Lung (tissue), 12 donors: ENCODE data around the gene XRCC5. TPM values are rescaled to one million over a fixed set of nuclear protein-coding genes. Genes with fewer than 3 reads are reported as not detected.

Experiments
- ATAC-seq: fragments of 200-7000 bp; cut with Tn5 transposase; one replicate; pipeline ENCODE4 v1.9.1; 2020; ENCODE audit warnings: moderate number of reproducible peaks; ENCODE audit not compliant: insufficient read depth, low FRiP score
- DNase-seq, 3 donors: peaks; one replicate each; pipeline ENCODE4 v3.0.0-alpha.2; 2013 to 2017
- H3K27ac ChIP-seq, 2 donors: one replicate each; pipeline ENCODE4 v1.5.1; 2013; ENCODE audit warnings: mild to moderate bottlenecking in 2 of 2, moderate library complexity in 2 of 2, control low read depth in 1 of 2, inconsistent platforms in 1 of 2, low read depth in 1 of 2, low read length in 1 of 2
- H3K27me3 ChIP-seq, 3 donors: one replicate each; pipeline ENCODE4 v1.5.1; 2013; ENCODE audit warnings: low read length in 2 of 3; ENCODE audit not compliant: control insufficient read depth in 3 of 3, insufficient read depth in 3 of 3
- H3K36me3 ChIP-seq, 4 donors: one replicate each; pipeline ENCODE4 v1.5.1; 2013; ENCODE audit warnings: low read length in 4 of 4, mild to moderate bottlenecking in 1 of 4, moderate library complexity in 1 of 4; ENCODE audit not compliant: control insufficient read depth in 4 of 4, insufficient read depth in 4 of 4
- H3K4me1 ChIP-seq, 5 donors: one replicate each; pipeline ENCODE4 v1.5.1; 2013; ENCODE audit warnings: low read length in 5 of 5, mild to moderate bottlenecking in 2 of 5, moderate library complexity in 1 of 5; ENCODE audit not compliant: control insufficient read depth in 5 of 5, insufficient read depth in 5 of 5
- H3K4me3 ChIP-seq: one replicate; pipeline ENCODE4 v1.5.1; 2013; ENCODE audit warnings: mild to moderate bottlenecking, control low read depth, moderate library complexity
- H3K9ac ChIP-seq, 2 donors: one replicate each; pipeline ENCODE4 v1.5.1; 2013; ENCODE audit warnings: low read length in 2 of 2, control low read depth in 1 of 2; ENCODE audit not compliant: insufficient read depth in 1 of 2
- H3K9me3 ChIP-seq, 4 donors: one replicate each; pipeline ENCODE4 v1.5.1; 2013; ENCODE audit warnings: low read length in 3 of 4, mild to moderate bottlenecking in 1 of 4, moderate library complexity in 1 of 4; ENCODE audit not compliant: control insufficient read depth in 4 of 4, insufficient read depth in 3 of 4
- CTCF ChIP-seq: IDR thresholded peaks from 2 replicates; pipeline ENCODE4 v1.5.1; 2012; ENCODE audit warnings: mild to moderate bottlenecking; ENCODE audit errors: control extremely low read depth, extremely low read depth
- WGBS, 2 donors: extraction: QIAGEN DNeasy Blood & Tissue Kit; methylation state at CpG; one replicate each; pipeline ENCODE4 v1.1.7; 2013; 5-methylcytosine and 5-hydroxymethylcytosine counted together
- polyA plus RNA-seq, 2 donors: library from polyadenylated mRNA; stranded (reverse); fragments of 200-250 nt; gene quantifications; one replicate each; pipeline ENCODE4 v1.2.1, GENCODE V29; 2013
- total RNA-seq, 2 donors: library from RNA; depleted of rRNA in 1 of 2; stranded (reverse); fragments of >200 nt in 1 of 2; gene quantifications; one replicate each; pipeline ENCODE4 v1.2.1, GENCODE V29; 2014 to 2021
- donor health status: control.
- donor health status: control.
- donor health status: Bipolar disorder and iron deficiency.
- donor health status: healthy.
- donor health status: DM: yes; HTN: yes; CAD: no.

The XRCC5 gene
- total and polyA plus RNA-seq, 4 donors = 67.3 to 200 (median 144) TPM

DNA sequence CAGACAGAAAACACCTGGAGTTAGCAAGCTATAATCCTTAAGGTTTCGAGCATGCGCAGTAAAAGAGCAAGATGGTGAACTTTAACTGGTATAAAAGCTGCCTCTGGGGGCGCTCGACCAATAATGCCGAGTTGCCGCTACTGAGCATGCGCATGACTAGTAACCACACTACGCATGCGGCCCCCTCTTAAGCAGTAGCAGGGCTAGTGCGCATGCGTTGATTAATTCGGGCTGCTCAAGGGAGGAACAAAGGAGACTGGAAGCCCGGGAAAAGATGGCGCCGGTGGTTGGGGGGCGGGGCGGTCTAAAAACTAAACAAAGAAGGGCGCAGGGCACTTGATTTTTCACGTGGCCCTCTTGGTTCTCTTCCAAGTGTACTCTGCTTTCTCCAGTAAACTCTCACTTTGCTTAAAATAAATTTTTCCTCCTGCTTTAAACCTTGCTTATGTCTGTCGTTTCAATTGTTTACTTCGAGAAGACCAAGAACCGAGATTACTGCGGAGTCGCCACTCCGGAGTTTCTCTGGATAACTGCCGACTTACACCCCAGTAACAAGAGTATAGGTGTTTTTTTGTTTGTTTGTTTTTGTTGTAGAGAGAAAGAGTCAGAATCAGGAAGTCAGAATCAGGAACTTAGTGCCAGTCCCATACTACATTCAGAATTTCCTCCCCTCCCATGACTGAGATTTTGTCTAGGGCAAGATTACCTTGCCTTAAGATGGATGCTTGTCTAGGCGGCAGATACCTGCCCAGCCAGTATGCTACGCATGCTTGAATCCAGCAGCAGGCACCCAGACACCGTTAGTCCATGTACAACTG lies 5.8 kb downstream of the XRCC5 start:
- 5 to 8% methylated on average over 29 of the region's 29 CpGs for WGBS, 2 donors

GRCh38 chr2:216116418-216116817 lies 7.3 kb downstream of the XRCC5 start:
- Histone ChIP-seq H3K27ac (no peak overlapping the region), H3K27me3 (no peaks in the 10 kb centered on the region), H3K9ac (no peak overlapping the region), H3K9me3 (no peaks in the 10 kb centered on the region), H3K4me3 (no peak overlapping the region), H3K36me3 (peaks cover 29 to 79% (median 57%) of the 10 kb centered on the region in 4 donors), H3K4me1 (peaks cover 0 to 31% (median 9%) of the 10 kb centered on the region in 5 donors)
- TF ChIP-seq CTCF = no peak
- ATAC-seq (no peak), DNase-seq (no peak)
- 98 to 100% methylated on average over 1 of the region's 1 CpG for WGBS, 2 donors

More for the DNA sequence above, 5.8 kb downstream of the XRCC5 start:
- Histone ChIP-seq H3K27me3 (no peaks in the 10 kb centered on the region), H3K9me3 (no peaks in the 10 kb centered on the region), H3K27ac (peak overlapping the region; percentile 75 to 82), H3K36me3 (peaks cover 22 to 77% (median 49%) of the 10 kb centered on the region in 4 donors), H3K9ac (peak overlapping the region in 1 of 2 donors; percentile 94), H3K4me1 (peaks cover 0 to 44% (median 9%) of the 10 kb centered on the region in 5 donors), H3K4me3 (peak overlapping the region; percentile 23)
- peak; percentile 78 for TF ChIP-seq CTCF
- ATAC-seq = peak; percentile 95
- peak; percentile 99 to 100 (median 100) for DNase-seq

DNA sequence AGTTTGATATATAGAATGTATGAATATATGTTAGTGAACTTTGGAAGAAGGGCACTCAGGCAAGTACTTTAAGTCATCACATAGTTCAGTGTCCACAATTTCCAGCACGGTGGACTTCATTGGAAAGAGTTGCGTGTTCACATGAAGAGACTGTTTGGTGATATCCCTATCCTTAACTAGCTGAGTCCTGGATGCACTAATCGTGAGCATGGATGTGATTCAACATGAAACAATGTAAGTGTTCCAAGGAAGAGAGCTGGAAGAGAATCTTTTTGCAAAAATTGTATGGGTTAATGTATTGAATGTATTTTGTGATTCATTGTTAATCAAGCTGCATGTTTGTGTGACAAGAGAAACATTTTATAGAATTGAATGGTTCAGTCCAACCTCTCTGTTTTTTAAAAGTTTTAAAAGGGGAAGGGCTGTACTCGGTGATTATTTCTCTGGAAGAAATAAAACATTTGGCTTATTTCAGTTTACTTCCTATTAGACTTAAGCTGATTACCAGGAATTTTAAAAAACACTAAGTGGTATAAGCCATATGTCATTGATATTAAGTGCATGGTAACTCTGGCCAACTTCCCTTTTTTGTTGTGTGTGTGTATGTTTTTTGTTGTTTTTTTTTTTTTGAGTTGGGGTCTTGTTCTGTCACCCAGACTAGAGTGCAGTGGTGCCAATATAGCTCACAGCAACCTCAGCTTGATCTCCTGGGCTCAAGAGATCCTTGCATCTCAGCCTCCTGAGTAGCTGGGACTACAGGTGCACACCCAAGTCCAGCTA lies 8.6 kb downstream of the XRCC5 start:
- H3K4me3 ChIP-seq = no peak overlapping the region
- H3K9me3 ChIP-seq = no peaks in the 10 kb centered on the region
- no peak for TF ChIP-seq CTCF
- DNase-seq = peak in 2 of 3 donors; percentile 47
- no peak overlapping the region for H3K9ac ChIP-seq
- no peak overlapping the region for H3K27ac ChIP-seq
- 77 to 79% methylated on average over 4 of the region's 4 CpGs for WGBS, 2 donors
- peaks cover 31 to 78% (median 59%) of the 10 kb centered on the region in 4 donors for H3K36me3 ChIP-seq
- H3K27me3 ChIP-seq = no peaks in the 10 kb centered on the region
- peaks cover 0 to 29% (median 9%) of the 10 kb centered on the region in 5 donors for H3K4me1 ChIP-seq
- no peak for ATAC-seq
